ENCODE data around the gene SMPX.

GRCh38 chrX:21738950-21739287 lies 19.0 kb downstream of the SMPX start:
- TF ChIP-seq CTCF (IDR thresholded peaks at IDR 0.05; ENCODE audit: insufficient read depth, low read depth, low read length) (no peak), EZH2 (IDR thresholded peaks at IDR 0.05; ENCODE audit: insufficient read depth, low read length) (no peak)
